Measurements from ENCODE around the gene ACBD4. TPM values are rescaled to one million over a fixed set of nuclear protein-coding genes. Genes with fewer than 3 reads are reported as not detected.

ACBD4 gene
- total RNA-seq, 1 experiment from 2014 or later = 1.4 TPM

DNA sequence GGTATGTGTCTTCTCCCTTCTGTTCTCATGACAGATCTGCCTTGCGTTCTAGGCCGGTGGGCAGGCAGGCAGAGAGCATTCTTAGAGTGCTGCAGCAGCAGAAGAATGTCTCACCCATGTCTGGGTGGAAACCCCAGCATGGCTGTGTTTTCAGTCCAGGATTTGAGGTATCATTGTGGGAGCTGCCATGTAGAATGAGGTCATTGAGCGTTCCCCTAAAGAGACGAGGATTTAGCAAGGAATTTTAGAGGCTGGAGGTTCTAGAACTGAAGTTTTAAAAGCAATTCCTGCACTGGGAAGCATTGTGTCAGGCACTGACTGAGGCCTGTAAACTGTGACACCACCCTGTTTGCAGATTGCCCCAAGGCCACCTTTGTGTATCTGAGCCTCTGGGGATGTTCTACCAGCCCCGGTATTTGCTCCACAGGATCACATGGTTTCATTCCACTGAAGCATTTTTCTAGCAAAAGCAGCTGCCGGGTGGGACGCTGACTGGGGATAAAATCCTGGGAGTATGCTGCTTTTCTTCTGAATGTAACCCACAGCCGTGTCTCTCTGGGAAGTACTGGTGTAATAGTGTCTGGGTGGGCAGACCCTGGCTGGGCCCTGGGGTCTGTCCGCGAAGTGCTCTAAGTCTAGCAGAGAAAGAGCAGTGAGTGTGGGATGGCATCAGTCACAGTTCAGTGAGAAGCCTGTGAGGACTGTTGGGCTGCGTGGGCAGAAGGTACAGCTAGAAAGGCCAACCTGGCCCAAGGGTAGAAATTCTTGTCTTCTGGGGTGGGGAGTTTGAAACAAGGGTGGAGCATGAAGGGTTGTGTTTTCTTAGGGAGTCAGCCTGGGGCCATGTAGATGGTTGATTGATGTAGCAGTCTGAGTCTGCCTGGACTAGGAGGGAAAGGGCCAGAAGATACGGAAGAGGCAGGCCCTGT, 33.3 kb upstream of the ACBD4 start:
- Histone ChIP-seq H3K9me3 (ENCODE audit: low read depth, low read length, poor library complexity, severe bottlenecking) (no peaks in the 10 kb centered on the region), H3K36me3 (ENCODE audit: insufficient read depth, low read length, poor library complexity, severe bottlenecking) (peaks cover 46% of the 10 kb centered on the region), H3K4me1 (ENCODE audit: insufficient read depth, low read length, poor library complexity, severe bottlenecking) (no peaks in the 10 kb centered on the region), H3K4me3 (ENCODE audit: low read depth, low read length, poor library complexity, severe bottlenecking) (no peak overlapping the region), H3K27me3 (replicated peaks; ENCODE audit: insufficient read depth, low read depth, low read length, poor library complexity) (no peaks in the 10 kb centered on the region), H3K27ac (ENCODE audit: low read depth, low read length, poor library complexity, severe bottlenecking) (no peak overlapping the region)
- BruUV-seq (replicated peaks) = no TSS peak
- intact Hi-C loops (cut with micrococcal nuclease; ENCODE audit: unreplicated experiment) = no loop called here
- TF ChIP-seq EZH2 (IDR thresholded peaks at IDR 0.05; ENCODE audit: borderline replicate concordance, low read depth, low read length, poor library complexity, severe bottlenecking) = no peak
- TF ChIP-seq, protein P1, sequence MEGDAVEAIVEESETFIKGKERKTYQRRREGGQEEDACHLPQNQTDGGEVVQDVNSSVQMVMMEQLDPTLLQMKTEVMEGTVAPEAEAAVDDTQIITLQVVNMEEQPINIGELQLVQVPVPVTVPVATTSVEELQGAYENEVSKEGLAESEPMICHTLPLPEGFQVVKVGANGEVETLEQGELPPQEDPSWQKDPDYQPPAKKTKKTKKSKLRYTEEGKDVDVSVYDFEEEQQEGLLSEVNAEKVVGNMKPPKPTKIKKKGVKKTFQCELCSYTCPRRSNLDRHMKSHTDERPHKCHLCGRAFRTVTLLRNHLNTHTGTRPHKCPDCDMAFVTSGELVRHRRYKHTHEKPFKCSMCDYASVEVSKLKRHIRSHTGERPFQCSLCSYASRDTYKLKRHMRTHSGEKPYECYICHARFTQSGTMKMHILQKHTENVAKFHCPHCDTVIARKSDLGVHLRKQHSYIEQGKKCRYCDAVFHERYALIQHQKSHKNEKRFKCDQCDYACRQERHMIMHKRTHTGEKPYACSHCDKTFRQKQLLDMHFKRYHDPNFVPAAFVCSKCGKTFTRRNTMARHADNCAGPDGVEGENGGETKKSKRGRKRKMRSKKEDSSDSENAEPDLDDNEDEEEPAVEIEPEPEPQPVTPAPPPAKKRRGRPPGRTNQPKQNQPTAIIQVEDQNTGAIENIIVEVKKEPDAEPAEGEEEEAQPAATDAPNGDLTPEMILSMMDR (conservative IDR thresholded peaks at IDR 0.05; ENCODE audit: low read depth, low read length) = no peak
- POLR2A ChIA-PET (ENCODE audit: low non-redundant PET) = no interaction called here
- DNase-seq (ENCODE audit: low spot score) = no peak
- CTCF ChIA-PET = no interaction called here

DNA sequence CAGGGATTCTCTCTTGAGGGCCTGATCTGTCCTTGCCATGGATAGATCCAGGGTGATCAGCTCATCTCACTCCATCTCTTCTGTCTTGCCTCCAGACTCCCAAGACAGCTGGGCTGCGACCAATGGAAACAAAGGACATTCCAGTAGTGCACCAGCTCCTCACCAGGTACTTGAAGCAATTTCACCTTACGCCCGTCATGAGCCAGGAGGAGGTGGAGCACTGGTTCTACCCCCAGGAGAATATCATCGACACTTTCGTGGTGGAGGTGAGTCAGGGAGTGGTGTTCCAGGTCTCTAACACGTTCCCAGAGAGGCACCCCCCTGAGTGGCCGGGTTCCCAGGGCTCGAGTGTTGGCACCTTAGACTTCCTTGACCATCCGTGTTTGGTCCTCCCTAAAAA, 32.6 kb upstream of the ACBD4 start:
- H3K36me3 ChIP-seq (ENCODE audit: insufficient read depth, low read length, poor library complexity, severe bottlenecking) = peaks cover 43% of the 10 kb centered on the region
- DNase-seq (ENCODE audit: low spot score) = no peak
- no peak for TF ChIP-seq EZH2 (IDR thresholded peaks at IDR 0.05; ENCODE audit: borderline replicate concordance, low read depth, low read length, poor library complexity, severe bottlenecking)
- TF ChIP-seq, protein P1 (conservative IDR thresholded peaks at IDR 0.05; ENCODE audit: low read depth, low read length) = no peak
- H3K27ac ChIP-seq (ENCODE audit: low read depth, low read length, poor library complexity, severe bottlenecking) = no peak overlapping the region
- BruUV-seq (replicated peaks) = no TSS peak
- intact Hi-C loops (cut with micrococcal nuclease; ENCODE audit: unreplicated experiment) = no loop called here
- ChIA-PET CTCF (no interaction called here), POLR2A (ENCODE audit: low non-redundant PET) (no interaction called here)
- no peak overlapping the region for H3K4me3 ChIP-seq (ENCODE audit: low read depth, low read length, poor library complexity, severe bottlenecking)
- H3K27me3 ChIP-seq (replicated peaks; ENCODE audit: insufficient read depth, low read depth, low read length, poor library complexity) = no peaks in the 10 kb centered on the region
- no peaks in the 10 kb centered on the region for H3K9me3 ChIP-seq (ENCODE audit: low read depth, low read length, poor library complexity, severe bottlenecking)
- no peaks in the 10 kb centered on the region for H3K4me1 ChIP-seq (ENCODE audit: insufficient read depth, low read length, poor library complexity, severe bottlenecking)

DNA sequence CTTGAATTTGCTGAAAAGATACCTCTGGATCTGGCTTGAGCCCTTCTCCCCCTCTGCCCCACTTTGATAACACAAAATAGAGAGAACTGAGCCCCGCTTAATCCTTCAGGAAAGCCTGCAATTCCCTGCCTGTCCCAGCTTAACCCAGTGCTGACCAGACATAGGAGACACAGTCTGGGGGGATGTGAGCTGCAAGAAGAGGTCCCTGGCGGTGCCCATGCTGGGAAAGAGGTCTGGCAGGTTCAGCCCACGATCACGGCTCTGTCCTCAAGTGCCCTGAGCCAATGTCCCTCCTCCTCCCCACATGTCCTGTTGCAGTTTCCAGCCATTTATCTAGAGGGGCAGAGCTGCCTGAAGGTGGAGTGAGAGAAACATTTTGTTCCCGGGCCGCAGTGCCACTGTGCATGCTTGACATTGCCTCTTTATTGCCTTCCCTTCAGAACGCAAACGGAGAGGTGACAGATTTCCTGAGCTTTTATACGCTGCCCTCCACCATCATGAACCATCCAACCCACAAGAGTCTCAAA, 32.2 kb upstream of the ACBD4 start:
- no peak for DNase-seq (ENCODE audit: low spot score)
- H3K27ac ChIP-seq (ENCODE audit: low read depth, low read length, poor library complexity, severe bottlenecking) = no peak overlapping the region
- H3K36me3 ChIP-seq (ENCODE audit: insufficient read depth, low read length, poor library complexity, severe bottlenecking) = peaks cover 42% of the 10 kb centered on the region
- intact Hi-C loops (cut with micrococcal nuclease; ENCODE audit: unreplicated experiment) = no loop called here
- no peak overlapping the region for H3K4me3 ChIP-seq (ENCODE audit: low read depth, low read length, poor library complexity, severe bottlenecking)
- no TSS peak for BruUV-seq (replicated peaks)
- no peaks in the 10 kb centered on the region for H3K9me3 ChIP-seq (ENCODE audit: low read depth, low read length, poor library complexity, severe bottlenecking)
- TF ChIP-seq, protein P1 (conservative IDR thresholded peaks at IDR 0.05; ENCODE audit: low read depth, low read length) = no peak
- TF ChIP-seq EZH2 (IDR thresholded peaks at IDR 0.05; ENCODE audit: borderline replicate concordance, low read depth, low read length, poor library complexity, severe bottlenecking) = no peak
- ChIA-PET CTCF (no interaction called here), POLR2A (ENCODE audit: low non-redundant PET) (no interaction called here)
- H3K4me1 ChIP-seq (ENCODE audit: insufficient read depth, low read length, poor library complexity, severe bottlenecking) = no peaks in the 10 kb centered on the region
- no peaks in the 10 kb centered on the region for H3K27me3 ChIP-seq (replicated peaks; ENCODE audit: insufficient read depth, low read depth, low read length, poor library complexity)
